ENCODE measurements around the gene HLTF.
A peak's percentile ranks its signal among the peaks of the same experiment; 100 is the strongest.

The HLTF gene

GRCh38 chr3:149016669-149017541 is 69.4 kb downstream of the HLTF start:
- peak; percentile 82 for DNase-seq (ENCODE audit: low spot score)

- no peak for DNase-seq (ENCODE audit: low spot score)
These were observed 70.1 kb downstream of the HLTF start for GRCh38 chr3:149016242-149016641.

GRCh38 chr3:149015393-149015792 is 70.9 kb downstream of the HLTF start:
- no peak for DNase-seq (ENCODE audit: low spot score)

- DNase-seq (ENCODE audit: low spot score), result no peak
These were observed 72.6 kb downstream of the HLTF start for GRCh38 chr3:149013726-149014125.

- no peak for DNase-seq (ENCODE audit: low spot score)
These were observed 74.7 kb downstream of the HLTF start for GRCh38 chr3:149011676-149012075.

- no peak for DNase-seq (ENCODE audit: low spot score)
These were observed 75.4 kb downstream of the HLTF start for GRCh38 chr3:149010966-149011365.

GRCh38 chr3:149010504-149010951 is 75.8 kb downstream of the HLTF start:
- DNase-seq (ENCODE audit: low spot score), result no peak

- no peak for DNase-seq (ENCODE audit: low spot score)
These were observed 76.6 kb downstream of the HLTF start for GRCh38 chr3:149009732-149010131.

GRCh38 chr3:149007567-149008257 is 78.6 kb downstream of the HLTF start:
- DNase-seq (ENCODE audit: low spot score), result no peak

- peak; percentile 32 for DNase-seq (ENCODE audit: low spot score)
These were observed 80.9 kb downstream of the HLTF start for GRCh38 chr3:149005416-149005815.

- no peak for DNase-seq (ENCODE audit: low spot score)
These were observed 81.7 kb downstream of the HLTF start for GRCh38 chr3:149004622-149005021.

- no peak for DNase-seq (ENCODE audit: low spot score)
These were observed 82.6 kb downstream of the HLTF start for GRCh38 chr3:149003653-149004305.

- DNase-seq (ENCODE audit: low spot score), result no peak
These were observed 84.6 kb downstream of the HLTF start for GRCh38 chr3:149001727-149002126.

- DNase-seq (ENCODE audit: low spot score), result no peak
These were observed 86.1 kb downstream of the HLTF start for GRCh38 chr3:149000206-149000745.

- DNase-seq (ENCODE audit: low spot score), result no peak
These were observed 86.5 kb downstream of the HLTF start for GRCh38 chr3:148999806-149000205.

- no peak for DNase-seq (ENCODE audit: low spot score)
These were observed 87.5 kb downstream of the HLTF start for GRCh38 chr3:148998715-148999423.

GRCh38 chr3:148998297-148998696 is 88.0 kb downstream of the HLTF start:
- no peak for DNase-seq (ENCODE audit: low spot score)

- DNase-seq (ENCODE audit: low spot score), result no peak
These were observed 88.7 kb downstream of the HLTF start for GRCh38 chr3:148997623-148998022.

- DNase-seq (ENCODE audit: low spot score), result no peak
These were observed 93.6 kb downstream of the HLTF start for GRCh38 chr3:148992635-148993255.

GRCh38 chr3:148992027-148992634 is 94.2 kb downstream of the HLTF start:
- peak; percentile 71 for DNase-seq (ENCODE audit: low spot score)
